ENCODE measurements around the gene C3orf70.

The C3orf70 gene

GRCh38 chr3:185060655-185061054 lies 92.2 kb downstream of the C3orf70 start:
- no peak for TF ChIP-seq CTCF (IDR thresholded peaks at IDR 0.05; ENCODE audit: control insufficient read depth, extremely low read depth, insufficient read depth)
- DNase-seq (ENCODE audit: low read depth) = no peak
- no peak overlapping the region for H3K4me3 ChIP-seq (ENCODE audit: low read depth, low read length)

GRCh38 chr3:185059766-185060165 lies 93.1 kb downstream of the C3orf70 start:
- TF ChIP-seq CTCF (IDR thresholded peaks at IDR 0.05; ENCODE audit: control insufficient read depth, extremely low read depth, insufficient read depth) = no peak
- DNase-seq (ENCODE audit: low read depth) = no peak
- H3K4me3 ChIP-seq (ENCODE audit: low read depth, low read length) = no peak overlapping the region

- DNase-seq (ENCODE audit: low read depth) = no peak
- TF ChIP-seq CTCF (IDR thresholded peaks at IDR 0.05; ENCODE audit: control insufficient read depth, extremely low read depth, insufficient read depth) = no peak
- H3K4me3 ChIP-seq (ENCODE audit: low read depth, low read length) = no peak overlapping the region
Observed at GRCh38 chr3:185058796-185059195, 94.1 kb downstream of the C3orf70 start.

GRCh38 chr3:185057829-185058228 lies 95.0 kb downstream of the C3orf70 start:
- DNase-seq (ENCODE audit: low read depth) = no peak
- H3K4me3 ChIP-seq (ENCODE audit: low read depth, low read length) = no peak overlapping the region
- TF ChIP-seq CTCF (IDR thresholded peaks at IDR 0.05; ENCODE audit: control insufficient read depth, extremely low read depth, insufficient read depth) = no peak

- DNase-seq (ENCODE audit: low read depth) = no peak
- no peak for TF ChIP-seq CTCF (IDR thresholded peaks at IDR 0.05; ENCODE audit: control insufficient read depth, extremely low read depth, insufficient read depth)
- H3K4me3 ChIP-seq (ENCODE audit: low read depth, low read length) = no peak overlapping the region
Observed at GRCh38 chr3:185056908-185057307, 96.0 kb downstream of the C3orf70 start.

- DNase-seq (ENCODE audit: low read depth) = no peak
Observed at GRCh38 chr3:185052631-185053030, 100.2 kb downstream of the C3orf70 start.

More at GRCh38 chr3:185052631-185053030, 100.2 kb downstream of the C3orf70 start:
- TF ChIP-seq CTCF (IDR thresholded peaks at IDR 0.05; ENCODE audit: control insufficient read depth, extremely low read depth, insufficient read depth) = 0 out of 2 replicates have a peak, but pooled peaks have one; percentile 9
- no peak overlapping the region for H3K4me3 ChIP-seq (ENCODE audit: low read depth, low read length)

Data from LNCaP clone FGC (cell line).